ENCODE measurements around the gene STOX2.

Gene STOX2

DNA sequence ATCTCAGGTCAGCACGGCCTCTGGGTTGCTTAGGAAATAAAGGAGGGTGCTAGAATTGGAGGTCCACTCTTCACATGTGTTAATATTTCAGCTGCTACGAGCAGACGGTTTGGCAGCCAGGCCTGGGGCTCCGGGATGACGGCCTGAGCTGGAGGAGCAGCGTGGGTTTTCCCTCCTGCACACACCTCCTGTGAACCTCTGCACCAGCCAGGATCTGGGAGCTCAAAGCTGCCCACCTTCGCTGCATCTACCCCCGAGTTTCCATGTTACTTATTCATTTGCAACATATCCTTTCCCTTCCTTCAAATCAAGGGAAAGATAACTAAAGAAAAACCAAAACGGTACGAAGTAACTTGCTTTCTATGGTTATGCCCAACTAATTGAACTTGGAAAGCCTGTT is 13.6 kb downstream of the STOX2 start:
- H3K36me3 ChIP-seq (ENCODE audit: low read length), result no peaks in the 10 kb centered on the region
- H3K27ac ChIP-seq (ENCODE audit: low read depth, low read length), result no peak overlapping the region
- no peaks in the 10 kb centered on the region for H3K9me2 ChIP-seq (replicated peaks; ENCODE audit: insufficient read depth, low read length)
- no peak overlapping the region for H3K4me3 ChIP-seq (ENCODE audit: insufficient read depth, low read length, poor library complexity, severe bottlenecking)
- H2AFZ ChIP-seq (ENCODE audit: low read depth, low read length, severe bottlenecking), result no peak overlapping the region
- no peaks in the 10 kb centered on the region for H3K27me3 ChIP-seq (ENCODE audit: low read length)
- H3K4me2 ChIP-seq (ENCODE audit: low read depth, low read length, poor library complexity, severe bottlenecking), result no peak overlapping the region
- no peaks in the 10 kb centered on the region; the same call in 1 of the 2 replicates for H3F3A ChIP-seq (ENCODE audit: insufficient read depth)
- no peaks in the 10 kb centered on the region for H4K20me1 ChIP-seq (ENCODE audit: low read depth, low read length)
- H3K9ac ChIP-seq (ENCODE audit: low read length), result no peak overlapping the region
- TF ChIP-seq, protein P1, sequence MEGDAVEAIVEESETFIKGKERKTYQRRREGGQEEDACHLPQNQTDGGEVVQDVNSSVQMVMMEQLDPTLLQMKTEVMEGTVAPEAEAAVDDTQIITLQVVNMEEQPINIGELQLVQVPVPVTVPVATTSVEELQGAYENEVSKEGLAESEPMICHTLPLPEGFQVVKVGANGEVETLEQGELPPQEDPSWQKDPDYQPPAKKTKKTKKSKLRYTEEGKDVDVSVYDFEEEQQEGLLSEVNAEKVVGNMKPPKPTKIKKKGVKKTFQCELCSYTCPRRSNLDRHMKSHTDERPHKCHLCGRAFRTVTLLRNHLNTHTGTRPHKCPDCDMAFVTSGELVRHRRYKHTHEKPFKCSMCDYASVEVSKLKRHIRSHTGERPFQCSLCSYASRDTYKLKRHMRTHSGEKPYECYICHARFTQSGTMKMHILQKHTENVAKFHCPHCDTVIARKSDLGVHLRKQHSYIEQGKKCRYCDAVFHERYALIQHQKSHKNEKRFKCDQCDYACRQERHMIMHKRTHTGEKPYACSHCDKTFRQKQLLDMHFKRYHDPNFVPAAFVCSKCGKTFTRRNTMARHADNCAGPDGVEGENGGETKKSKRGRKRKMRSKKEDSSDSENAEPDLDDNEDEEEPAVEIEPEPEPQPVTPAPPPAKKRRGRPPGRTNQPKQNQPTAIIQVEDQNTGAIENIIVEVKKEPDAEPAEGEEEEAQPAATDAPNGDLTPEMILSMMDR (IDR thresholded peaks at IDR 0.05; ENCODE audit: insufficient read depth, low read length, poor library complexity, severe bottlenecking), result no peak
- H3K79me2 ChIP-seq (ENCODE audit: insufficient read depth, low read length), result no peaks in the 10 kb centered on the region
- no peaks in the 10 kb centered on the region for H3K9me3 ChIP-seq (ENCODE audit: insufficient read depth, low read length)

DNA sequence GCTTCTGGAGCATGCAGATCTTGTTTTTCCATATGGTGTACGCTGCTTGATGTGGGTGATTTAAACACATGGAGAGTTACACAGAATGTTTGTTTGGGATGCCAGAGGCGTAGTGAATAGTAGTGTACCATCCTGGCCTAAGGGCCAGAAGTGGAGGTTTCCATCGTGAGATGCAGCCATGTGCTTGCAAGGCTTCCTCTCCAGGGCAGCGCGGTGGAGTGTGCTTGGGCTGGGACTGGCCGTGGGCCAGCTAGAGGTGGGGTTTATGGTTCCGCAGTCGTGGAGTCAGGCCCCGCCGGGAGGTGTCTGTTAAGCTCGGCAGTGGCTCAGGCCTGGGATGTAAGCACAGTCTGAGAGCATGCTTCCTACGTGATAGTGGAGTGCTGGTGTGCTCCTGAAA is 14.0 kb downstream of the STOX2 start:
- Histone ChIP-seq H3K27ac (ENCODE audit: low read depth, low read length) (no peak overlapping the region), H3F3A (ENCODE audit: insufficient read depth) (no peaks in the 10 kb centered on the region; the same call in 1 of the 2 replicates), H3K4me3 (ENCODE audit: insufficient read depth, low read length, poor library complexity, severe bottlenecking) (no peak overlapping the region), H3K36me3 (ENCODE audit: low read length) (no peaks in the 10 kb centered on the region), H2AFZ (ENCODE audit: low read depth, low read length, severe bottlenecking) (no peak overlapping the region), H3K27me3 (ENCODE audit: low read length) (no peaks in the 10 kb centered on the region), H3K9me2 (replicated peaks; ENCODE audit: insufficient read depth, low read length) (no peaks in the 10 kb centered on the region), H4K20me1 (ENCODE audit: low read depth, low read length) (no peaks in the 10 kb centered on the region), H3K9ac (ENCODE audit: low read length) (no peak overlapping the region), H3K79me2 (ENCODE audit: insufficient read depth, low read length) (no peaks in the 10 kb centered on the region), H3K9me3 (ENCODE audit: insufficient read depth, low read length) (no peaks in the 10 kb centered on the region), H3K4me2 (ENCODE audit: low read depth, low read length, poor library complexity, severe bottlenecking) (no peak overlapping the region)
- TF ChIP-seq, protein P1 (IDR thresholded peaks at IDR 0.05; ENCODE audit: insufficient read depth, low read length, poor library complexity, severe bottlenecking), result no peak
- no peak for TF ChIP-seq EZH2phosphoT487 (conservative IDR thresholded peaks at IDR 0.05; ENCODE audit: low read length)

DNA sequence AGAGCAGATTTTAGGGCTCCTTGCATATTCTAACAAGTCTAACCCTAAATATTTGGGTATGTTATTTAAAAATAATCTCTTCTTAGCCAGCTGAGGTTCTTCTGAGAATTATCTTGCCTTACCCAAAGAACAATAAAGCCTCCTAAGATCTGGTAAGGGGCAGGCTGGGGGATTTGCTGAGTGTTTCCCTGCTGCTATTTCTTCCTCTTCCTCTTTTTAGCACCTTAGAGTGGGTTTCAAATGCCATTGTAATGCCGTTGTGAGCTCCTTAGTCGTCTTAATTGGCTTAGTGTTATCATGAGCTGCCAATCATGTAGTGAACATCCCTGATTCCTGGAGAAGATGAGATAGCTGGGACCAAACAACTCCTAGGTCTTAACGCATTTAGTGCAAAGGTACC is 15.4 kb downstream of the STOX2 start:
- no peaks in the 10 kb centered on the region for H3K79me2 ChIP-seq (ENCODE audit: insufficient read depth, low read length)
- TF ChIP-seq EZH2phosphoT487 (conservative IDR thresholded peaks at IDR 0.05; ENCODE audit: low read length), result no peak
- TF ChIP-seq, protein P1 (IDR thresholded peaks at IDR 0.05; ENCODE audit: insufficient read depth, low read length, poor library complexity, severe bottlenecking), result no peak
- no peak overlapping the region for H3K9ac ChIP-seq (ENCODE audit: low read length)
- no peak overlapping the region for H3K4me3 ChIP-seq (ENCODE audit: insufficient read depth, low read length, poor library complexity, severe bottlenecking)
- no peak overlapping the region for H3K4me2 ChIP-seq (ENCODE audit: low read depth, low read length, poor library complexity, severe bottlenecking)
- H3K27ac ChIP-seq (ENCODE audit: low read depth, low read length), result no peak overlapping the region
- H3K9me3 ChIP-seq (ENCODE audit: insufficient read depth, low read length), result no peaks in the 10 kb centered on the region
- H3F3A ChIP-seq (ENCODE audit: insufficient read depth), result no peaks in the 10 kb centered on the region; the same call in 1 of the 2 replicates
- no peaks in the 10 kb centered on the region for H3K9me2 ChIP-seq (replicated peaks; ENCODE audit: insufficient read depth, low read length)
- no peaks in the 10 kb centered on the region for H4K20me1 ChIP-seq (ENCODE audit: low read depth, low read length)
- no peaks in the 10 kb centered on the region for H3K36me3 ChIP-seq (ENCODE audit: low read length)
- no peaks in the 10 kb centered on the region for H3K27me3 ChIP-seq (ENCODE audit: low read length)
- no peak overlapping the region for H2AFZ ChIP-seq (ENCODE audit: low read depth, low read length, severe bottlenecking)
